Stimulated activated CD4-positive, alpha-beta T cell treated with anti-CD3 and anti-CD28 coated beads, TNF-alpha, amount 100 ng/mL, for 24 hours (primary cell): Measurements from ENCODE around the gene JAKMIP1.
"Not testable (repeated sequence)": the region's sequence is repeated elsewhere in the genome, so short reads cannot be mapped to it uniquely, and the experiment has no call there.

Source experiments
- DNase-seq, 3 experiments: peaks; one replicate each; pipeline ENCODE4 v3.0.0-alpha.2; 2020; ENCODE audit warnings: low read depth in 3 of 3

JAKMIP1 gene

GRCh38 chr4:6013564-6013963 lies 186.8 kb downstream of the JAKMIP1 start:
- DNase-seq, result no peak

- DNase-seq, result no peak
Measured at GRCh38 chr4:6012200-6012599, 188.1 kb downstream of the JAKMIP1 start.

GRCh38 chr4:6011686-6012085 lies 188.7 kb downstream of the JAKMIP1 start:
- DNase-seq, result no peak

- DNase-seq, result no peak
Measured at GRCh38 chr4:6011271-6011671, 189.1 kb downstream of the JAKMIP1 start.

GRCh38 chr4:6010789-6011188 lies 189.6 kb downstream of the JAKMIP1 start:
- DNase-seq, result no peak

GRCh38 chr4:6009452-6009851 lies 190.9 kb downstream of the JAKMIP1 start:
- DNase-seq, result no peak

- no peak for DNase-seq
Measured at GRCh38 chr4:6008766-6009385, 191.5 kb downstream of the JAKMIP1 start.

- DNase-seq, result no peak
Measured at GRCh38 chr4:6008092-6008551, 192.2 kb downstream of the JAKMIP1 start.

- DNase-seq, result no peak
Measured at GRCh38 chr4:6005175-6005574, 195.2 kb downstream of the JAKMIP1 start.

GRCh38 chr4:6003485-6003884 lies 196.9 kb downstream of the JAKMIP1 start:
- not testable (repeated sequence) for DNase-seq

GRCh38 chr4:6002926-6003325 lies 197.4 kb downstream of the JAKMIP1 start:
- no peak for DNase-seq

GRCh38 chr4:6002492-6002833 lies 197.9 kb downstream of the JAKMIP1 start:
- no peak for DNase-seq

- DNase-seq, result no peak
Measured at GRCh38 chr4:6001680-6002491, 198.5 kb downstream of the JAKMIP1 start.

GRCh38 chr4:5999830-6000365 lies 200.5 kb downstream of the JAKMIP1 start:
- no peak for DNase-seq

- DNase-seq, result no peak
Measured at GRCh38 chr4:5999356-5999755, 201.0 kb downstream of the JAKMIP1 start.

GRCh38 chr4:5998333-5998936 lies 201.9 kb downstream of the JAKMIP1 start:
- DNase-seq, result peak in 2 of 3 experiments; percentile 9 to 31

GRCh38 chr4:5996641-5997040 lies 203.7 kb downstream of the JAKMIP1 start:
- DNase-seq, result no peak

GRCh38 chr4:5995901-5996623 lies 204.3 kb downstream of the JAKMIP1 start:
- DNase-seq, result no peak

- DNase-seq, result no peak
Measured at GRCh38 chr4:5993876-5994811, 206.2 kb downstream of the JAKMIP1 start.

- not testable (repeated sequence) for DNase-seq
Measured at GRCh38 chr4:5993346-5993745, 207.0 kb downstream of the JAKMIP1 start.

GRCh38 chr4:5992828-5993321 lies 207.5 kb downstream of the JAKMIP1 start:
- no peak for DNase-seq
